Calu3 (cell line): ENCODE data around the gene ZNF284. TPM values are rescaled to one million over a fixed set of nuclear protein-coding genes. Genes with fewer than 3 reads are reported as not detected.
A peak's percentile ranks its signal among the peaks of the same experiment; 100 is the strongest.

Experiments
- BruUV-seq: library from RNA; stranded (reverse); fragments of 400-500 nt; replicated peaks from 2 replicates; lab custom pipeline; 2021; lab: Mats Ljungman, UMichigan
- CTCF ChIA-PET: fragments of 300-600 bp; sonication (Branson Sonifier 250); formaldehyde crosslinking; loops from one replicate; lab custom pipeline; 2022; ENCODE audit warnings: antibody characterized with exemption; lab: Charles Lee
- DNase-seq: peaks from one replicate; pipeline ENCODE4 v3.0.0; 2022
- H3K27ac Mint-ChIP-seq: one replicate; pipeline ENCODE4 v1.8.0; 2022; ENCODE audit warnings: mixed read lengths; ENCODE audit not compliant: unreplicated experiment
- H3K27me3 Mint-ChIP-seq: one replicate; pipeline ENCODE4 v1.8.0; 2022; ENCODE audit warnings: mixed read lengths; ENCODE audit not compliant: unreplicated experiment
- H3K36me3 Mint-ChIP-seq: one replicate; pipeline ENCODE4 v1.8.0; 2022; ENCODE audit warnings: mild to moderate bottlenecking, moderate library complexity, mixed read lengths; ENCODE audit not compliant: insufficient read depth, unreplicated experiment
- H3K4me1 Mint-ChIP-seq: one replicate; pipeline ENCODE4 v1.8.0; 2022; ENCODE audit warnings: mild to moderate bottlenecking, low read depth, mixed read lengths; ENCODE audit not compliant: unreplicated experiment
- H3K4me3 Mint-ChIP-seq: one replicate; pipeline ENCODE4 v1.8.0; 2022; ENCODE audit warnings: mild to moderate bottlenecking, low read depth, moderate library complexity, mixed read lengths; ENCODE audit not compliant: unreplicated experiment
- H3K9me3 Mint-ChIP-seq: one replicate; pipeline ENCODE4 v1.8.0; 2022; ENCODE audit warnings: low read depth, mixed read lengths; ENCODE audit not compliant: unreplicated experiment
- CTCF ChIP-seq: fragments of 200-600 bp; IDR thresholded peaks from one replicate; pipeline ENCODE4 v1.8.0; 2022; ENCODE audit warnings: antibody characterized with exemption; ENCODE audit not compliant: unreplicated experiment
- intact Hi-C: fragments of 100-400 bp; cut with micrococcal nuclease; formaldehyde crosslinking; loops from one replicate; pipeline ENCODE4 v1.10.0; 2022; ENCODE audit not compliant: unreplicated experiment
- total RNA-seq: library from RNA; stranded (reverse); gene quantifications from 2 replicates; pipeline ENCODE4 v1.2.3, GENCODE V29; 2022

Gene ZNF284
- total RNA-seq, 1 experiment from 2014 or later = 5.6 TPM

DNA sequence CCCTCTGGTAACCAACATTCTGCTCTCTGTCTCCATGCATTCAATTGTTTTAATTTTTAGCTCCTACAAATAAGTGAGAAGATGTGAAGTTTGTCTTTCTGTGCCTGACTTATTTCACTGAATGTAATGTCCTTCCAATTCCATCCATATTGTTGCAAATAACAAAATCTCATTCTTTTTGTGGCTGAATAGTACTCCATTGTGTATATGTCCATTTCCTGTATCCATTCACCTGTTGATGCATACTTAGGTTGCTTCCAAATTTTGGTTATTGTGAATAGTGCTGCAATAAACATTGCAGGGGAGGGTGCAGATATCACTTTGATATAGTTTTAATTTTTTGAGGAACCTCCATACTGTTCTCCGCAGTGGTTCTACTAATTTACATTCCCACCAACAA is 2.5 kb upstream of the ZNF284 start:
- no peaks in the 10 kb centered on the region for H3K27me3 Mint-ChIP-seq
- H3K4me3 Mint-ChIP-seq = no peak overlapping the region
- BruUV-seq = no TSS peak
- CTCF ChIA-PET = no interaction called here
- peaks cover 33% of the 10 kb centered on the region for H3K36me3 Mint-ChIP-seq
- H3K4me1 Mint-ChIP-seq = peaks cover 21% of the 10 kb centered on the region
- no peak for DNase-seq
- H3K9me3 Mint-ChIP-seq = peaks cover 22% of the 10 kb centered on the region
- no peak for TF ChIP-seq CTCF
- no peak overlapping the region for H3K27ac Mint-ChIP-seq
- intact Hi-C loops = no loop called here

- DNase-seq = peak; percentile 7
- Mint-ChIP-seq H3K9me3 (peaks cover 9% of the 10 kb centered on the region), H3K27ac (peak overlapping the region; percentile 88), H3K36me3 (peaks cover 23% of the 10 kb centered on the region), H3K4me1 (peaks cover 21% of the 10 kb centered on the region), H3K27me3 (no peaks in the 10 kb centered on the region), H3K4me3 (peak overlapping the region; percentile 88)
- no peak for TF ChIP-seq CTCF
- CTCF ChIA-PET = interaction anchor here (1.6 kb wide), 1 partner anchor 23 kb away, joined by 4 read pairs; no protein-coding TSS in a partner anchor
- intact Hi-C loops = no loop called here
- BruUV-seq = no TSS peak
These were observed 813 bp downstream of the ZNF284 start for GRCh38 chr19:44072543-44073401.

- H3K27me3 Mint-ChIP-seq = no peaks in the 10 kb centered on the region
- H3K4me3 Mint-ChIP-seq = no peak overlapping the region
- BruUV-seq = no TSS peak
- intact Hi-C loops = no loop called here
- no peak for TF ChIP-seq CTCF
- H3K36me3 Mint-ChIP-seq = peaks cover 23% of the 10 kb centered on the region
- no peak for DNase-seq
- H3K4me1 Mint-ChIP-seq = peaks cover 16% of the 10 kb centered on the region
- peaks cover 7% of the 10 kb centered on the region for H3K9me3 Mint-ChIP-seq
- no peak overlapping the region for H3K27ac Mint-ChIP-seq
- CTCF ChIA-PET = no interaction called here
These were observed 4.4 kb downstream of the ZNF284 start for GRCh38 chr19:44076325-44076724.

DNA sequence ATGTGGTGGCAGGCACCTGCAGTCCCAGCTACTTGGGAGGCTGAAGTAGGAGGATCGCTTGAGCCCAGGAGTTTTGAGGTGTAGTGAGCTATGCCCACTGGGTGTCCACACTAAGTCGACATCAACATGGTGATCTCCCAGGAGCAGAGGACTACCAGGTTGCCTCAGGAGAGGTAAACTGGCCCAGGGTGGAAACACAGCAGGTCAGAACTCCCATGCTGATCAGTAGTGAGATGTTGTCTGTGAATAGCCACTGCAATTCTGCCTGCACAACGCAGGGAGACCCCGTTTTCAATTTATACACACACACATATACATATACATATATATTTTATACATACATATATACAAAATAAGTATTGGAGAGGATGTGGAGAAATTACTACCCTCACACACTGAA is 20.1 kb downstream of the ZNF284 start:
- peaks cover 7% of the 10 kb centered on the region for H3K4me1 Mint-ChIP-seq
- no peaks in the 10 kb centered on the region for H3K27me3 Mint-ChIP-seq
- intact Hi-C loops = no loop called here
- no peak for DNase-seq
- H3K27ac Mint-ChIP-seq = no peak overlapping the region
- TF ChIP-seq CTCF = no peak
- peaks cover under 1% of the 10 kb centered on the region for H3K9me3 Mint-ChIP-seq
- H3K36me3 Mint-ChIP-seq = peaks cover 27% of the 10 kb centered on the region
- H3K4me3 Mint-ChIP-seq = no peak overlapping the region
- CTCF ChIA-PET = no interaction called here
- BruUV-seq = no TSS peak
